NCI-H748 treated with DMSO at 0.1 percent for 48 hours (cell line): Measurements from ENCODE around the gene DIAPH2.

ENCODE experiments used
- DNase-seq: peaks from one replicate; lab custom pipeline; 2025; lab: John Stamatoyannopoulos, UW

Gene DIAPH2

GRCh38 chrX:97587171-97587570 is 902.5 kb downstream of the DIAPH2 start:
- DNase-seq = no peak

GRCh38 chrX:97594646-97595224 is 910.1 kb downstream of the DIAPH2 start:
- DNase-seq = no peak

DNA sequence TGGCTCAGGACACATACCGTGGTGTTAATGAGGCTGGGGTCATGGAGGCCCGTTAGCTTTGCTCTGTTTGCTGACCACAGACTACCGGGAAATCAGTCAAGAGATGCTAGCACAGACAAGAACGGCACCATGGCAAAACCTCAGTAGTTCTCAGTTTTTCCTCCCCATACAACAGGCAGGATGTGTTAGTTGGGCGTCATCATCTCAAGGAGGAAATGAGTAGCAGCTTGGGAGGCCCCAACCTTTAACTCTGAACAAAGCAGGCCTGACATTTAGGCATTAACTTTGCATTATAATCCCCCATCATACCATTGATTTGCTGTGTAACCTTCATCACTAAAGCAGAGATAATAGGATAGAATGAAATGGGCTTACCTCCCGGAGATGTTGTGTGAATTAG is 913.3 kb downstream of the DIAPH2 start:
- no peak for DNase-seq

DNA sequence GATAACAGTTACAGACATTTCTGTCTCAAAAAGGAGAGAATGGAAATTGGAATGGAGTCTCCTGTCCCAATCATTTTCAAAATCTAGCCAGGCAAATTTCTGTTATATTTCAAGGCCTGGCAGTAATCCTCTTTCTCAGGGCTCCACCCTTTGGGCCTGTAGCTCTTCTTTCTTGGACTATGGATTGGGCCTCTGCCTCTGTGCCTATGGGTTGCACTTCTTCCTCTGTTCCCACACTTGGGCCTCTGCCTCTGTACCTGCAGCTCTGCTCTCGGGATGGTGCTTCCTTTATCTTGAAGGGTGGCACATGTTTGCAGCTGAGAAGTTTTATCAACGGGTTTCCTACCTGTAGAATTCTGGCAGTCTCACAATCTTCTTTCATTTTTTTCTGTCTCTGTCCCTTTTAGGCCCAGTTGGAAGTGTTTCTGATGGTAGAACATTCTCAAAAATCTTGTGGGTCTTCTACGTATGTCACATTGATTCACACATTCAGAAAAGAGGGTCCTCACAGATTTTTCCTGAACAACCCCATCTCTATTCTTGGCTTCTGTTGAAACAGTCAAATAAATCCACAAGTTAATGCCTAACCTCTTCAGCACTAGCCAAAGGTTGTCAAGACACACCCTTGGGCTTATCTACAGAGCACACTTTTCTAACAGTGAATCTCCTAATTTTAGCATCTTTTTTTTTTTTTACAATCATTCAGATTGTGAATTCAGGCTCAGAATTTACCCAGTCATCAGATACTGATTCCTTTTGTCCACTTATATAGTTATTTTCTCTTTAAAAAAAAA is 918.0 kb downstream of the DIAPH2 start:
- no peak for DNase-seq

GRCh38 chrX:97605271-97605670 is 920.6 kb downstream of the DIAPH2 start:
- DNase-seq = no peak

DNA sequence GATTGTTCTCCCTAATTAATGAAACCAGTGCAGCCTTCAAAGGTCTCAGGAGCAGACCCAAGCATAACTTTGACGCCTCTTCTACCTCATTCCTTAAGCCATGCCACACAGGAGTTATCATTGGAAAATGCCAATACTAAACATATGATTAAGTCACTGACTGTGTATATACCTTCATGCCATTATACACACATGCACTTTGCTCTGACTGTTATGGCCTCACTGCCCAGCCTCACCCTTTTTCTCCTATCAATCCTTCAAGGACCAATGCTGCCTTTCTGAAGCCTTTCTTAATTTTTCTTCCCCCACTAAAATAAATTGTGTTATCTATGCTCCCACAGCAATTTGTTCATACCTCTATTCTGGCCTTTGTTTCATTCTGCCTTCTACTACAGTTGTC is 924.7 kb downstream of the DIAPH2 start:
- no peak for DNase-seq

GRCh38 chrX:97609938-97610337 is 925.3 kb downstream of the DIAPH2 start:
- DNase-seq = no peak

DNA sequence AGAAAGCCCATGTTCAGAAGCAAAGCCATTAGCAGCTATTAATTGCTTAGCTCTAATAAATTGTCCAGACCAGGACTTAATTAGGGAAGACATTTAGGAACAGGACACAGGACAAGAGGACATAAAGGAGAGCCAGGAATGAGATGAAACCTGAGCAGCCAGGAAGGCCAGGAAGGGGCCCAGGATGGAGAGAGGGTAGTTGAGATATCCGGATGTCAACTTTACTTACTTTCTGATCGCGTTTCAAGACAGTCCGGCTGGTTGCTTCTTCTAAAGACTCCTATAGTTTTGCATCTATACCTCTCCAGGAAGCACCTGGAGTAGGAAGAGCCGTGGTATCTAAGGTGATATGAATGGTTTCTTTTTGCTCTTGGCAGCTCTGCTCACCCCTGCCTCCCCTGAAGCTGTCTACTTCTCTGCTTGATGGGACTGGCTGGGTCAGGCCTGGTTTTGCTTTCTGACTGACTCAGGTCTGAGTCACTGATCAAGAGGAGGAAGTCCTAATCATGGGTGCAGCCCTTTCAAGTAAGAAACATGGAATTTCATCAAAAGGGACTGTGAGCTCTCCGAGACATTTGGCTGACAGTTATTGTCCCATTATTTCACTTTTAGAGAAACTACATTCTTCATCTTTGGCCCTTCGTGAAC is 932.4 kb downstream of the DIAPH2 start:
- no peak for DNase-seq

GRCh38 chrX:97619499-97619898 is 934.9 kb downstream of the DIAPH2 start:
- DNase-seq = no peak

DNA sequence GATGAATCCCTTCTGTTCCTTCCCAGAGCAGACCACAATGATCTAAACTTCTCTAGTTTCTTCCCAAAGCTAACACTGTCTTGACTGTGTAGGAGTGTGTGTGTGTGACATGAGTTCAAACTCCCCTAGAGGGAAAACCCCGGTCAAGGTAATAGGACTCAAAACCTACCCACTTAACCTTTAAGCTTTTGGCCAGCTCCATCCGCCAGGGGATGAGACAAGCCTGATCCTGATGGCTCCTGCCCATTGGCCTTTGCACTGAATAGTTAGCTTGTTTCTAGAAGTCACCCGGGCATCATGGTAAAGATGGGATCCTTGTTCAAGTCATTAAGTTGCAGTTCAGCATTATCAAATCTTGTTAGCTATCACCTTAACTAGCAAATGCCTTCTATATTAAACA is 937.5 kb downstream of the DIAPH2 start:
- DNase-seq = no peak

DNA sequence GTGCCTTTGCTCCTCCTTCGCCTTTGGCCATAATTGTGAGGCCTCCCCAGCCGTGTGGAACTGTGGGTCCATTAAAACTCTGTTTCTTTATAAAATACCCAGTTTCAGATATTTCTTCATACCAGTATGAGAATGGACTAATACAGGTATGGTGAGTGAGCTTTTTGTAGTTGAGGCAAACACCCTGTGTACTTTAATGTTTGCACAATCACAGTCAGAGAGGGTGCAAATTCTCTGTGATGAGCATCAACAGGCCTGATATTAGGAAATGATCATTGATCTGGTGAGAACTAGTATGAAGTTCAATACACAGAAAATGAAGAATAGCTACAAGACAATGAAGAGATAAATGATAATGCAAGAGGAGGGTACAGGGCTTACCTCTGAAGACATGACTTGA is 943.7 kb downstream of the DIAPH2 start:
- DNase-seq = no peak

DNA sequence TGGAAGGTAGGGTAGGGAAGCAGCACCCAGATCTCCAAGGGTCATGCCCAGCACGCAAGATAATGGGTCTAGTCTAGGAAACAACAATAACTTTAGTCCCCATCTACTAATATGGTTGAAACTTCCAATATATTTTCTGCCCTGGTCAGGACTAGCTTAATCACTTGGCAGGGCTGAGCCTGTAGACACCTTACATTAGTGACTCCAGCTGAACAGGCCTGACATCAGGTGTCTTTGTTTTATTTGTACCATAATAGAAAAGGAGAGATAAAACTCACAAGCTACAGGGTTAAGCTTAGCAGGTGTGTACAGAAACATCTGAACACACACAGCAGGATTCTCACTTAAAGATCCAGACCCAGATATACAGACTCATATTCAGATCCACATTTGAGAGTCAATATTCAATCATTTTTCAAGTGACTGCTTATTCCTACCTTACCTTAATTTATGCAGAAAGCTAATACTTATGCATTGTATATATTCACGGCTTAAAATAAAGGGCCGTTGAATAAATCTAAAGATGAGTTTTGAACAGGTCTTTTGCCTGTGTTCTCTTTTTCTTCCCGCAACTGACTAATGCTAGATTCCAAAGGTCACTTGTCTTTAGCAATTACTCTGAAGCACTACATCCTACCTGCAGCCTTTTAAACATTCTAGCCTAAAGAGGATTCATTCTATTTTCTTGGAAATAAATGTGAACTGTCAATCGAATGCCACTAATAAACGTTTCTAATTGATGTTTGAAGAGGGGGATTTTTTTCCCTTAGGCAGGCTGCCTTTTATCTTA is 944.4 kb downstream of the DIAPH2 start:
- DNase-seq = peak; percentile 15

DNA sequence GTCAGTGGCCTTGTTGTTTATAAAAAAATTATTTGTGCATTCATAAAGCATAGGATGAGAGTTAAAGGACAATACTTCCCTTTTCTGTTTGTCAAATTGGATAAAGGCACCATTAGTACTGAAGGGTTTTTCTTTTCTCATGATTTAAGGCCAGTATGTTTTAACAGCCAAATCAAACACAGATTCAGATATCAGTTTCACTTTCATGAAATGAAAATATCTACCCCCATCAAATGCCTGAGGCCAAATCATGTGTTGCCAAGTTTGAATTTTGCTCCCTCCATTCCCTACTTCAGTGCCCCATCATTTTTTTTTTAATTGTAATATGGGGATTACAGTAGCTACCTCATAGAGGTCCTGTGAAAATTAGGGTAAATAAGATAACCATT is 944.9 kb downstream of the DIAPH2 start:
- DNase-seq = no peak

DNA sequence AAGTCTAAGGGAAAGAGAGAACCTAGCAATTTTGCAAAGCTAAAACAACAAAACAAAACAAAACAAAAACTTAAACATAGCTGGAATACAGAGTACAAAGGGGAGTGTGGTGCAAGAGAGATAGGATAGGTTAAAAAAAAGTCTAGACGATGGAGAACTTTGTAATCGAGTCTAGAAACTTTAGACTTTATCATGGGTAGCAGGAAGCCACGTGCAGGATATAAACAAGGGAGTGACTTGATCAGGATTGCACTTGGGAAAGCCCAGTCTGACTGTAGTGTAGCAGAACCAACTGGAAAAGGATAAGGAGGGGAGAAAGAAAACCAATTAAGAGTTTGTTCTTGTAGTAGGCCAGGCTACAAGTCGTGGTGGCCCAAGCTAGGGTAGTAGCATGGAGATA is 949.2 kb downstream of the DIAPH2 start:
- no peak for DNase-seq

DNA sequence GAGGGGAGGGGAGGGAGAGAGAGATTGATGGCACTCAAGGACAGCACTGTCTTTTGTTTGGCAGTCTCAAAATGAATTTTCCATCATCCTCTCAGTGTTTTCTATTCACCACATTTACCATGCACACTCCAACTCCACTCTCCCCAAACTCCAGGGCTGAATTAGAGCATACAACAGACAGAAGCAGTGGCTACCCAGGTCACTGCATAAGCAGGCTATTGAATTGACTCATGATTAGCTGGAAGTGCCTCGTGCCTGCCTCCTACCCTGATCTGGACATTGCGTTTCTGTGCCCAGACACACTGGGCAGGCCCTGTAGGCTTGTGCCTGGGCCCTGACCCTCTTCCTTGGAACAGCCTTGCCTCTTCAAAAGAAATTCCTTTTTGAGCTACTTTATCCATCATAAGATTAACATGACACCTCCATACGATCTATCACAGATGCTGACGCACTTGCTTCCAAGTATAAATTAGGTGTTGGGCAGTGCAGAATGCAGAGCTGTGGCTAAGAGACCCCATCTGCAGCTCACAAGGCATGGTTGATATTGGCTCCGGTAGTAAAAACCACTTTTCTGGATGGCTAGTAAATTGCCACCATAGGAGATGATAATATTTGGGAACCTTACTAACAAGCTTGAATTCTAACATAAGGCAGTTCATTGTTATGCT is 952.0 kb downstream of the DIAPH2 start:
- DNase-seq = no peak

- no peak for DNase-seq
Observed at GRCh38 chrX:97637289-97637688, 952.6 kb downstream of the DIAPH2 start.

DNA sequence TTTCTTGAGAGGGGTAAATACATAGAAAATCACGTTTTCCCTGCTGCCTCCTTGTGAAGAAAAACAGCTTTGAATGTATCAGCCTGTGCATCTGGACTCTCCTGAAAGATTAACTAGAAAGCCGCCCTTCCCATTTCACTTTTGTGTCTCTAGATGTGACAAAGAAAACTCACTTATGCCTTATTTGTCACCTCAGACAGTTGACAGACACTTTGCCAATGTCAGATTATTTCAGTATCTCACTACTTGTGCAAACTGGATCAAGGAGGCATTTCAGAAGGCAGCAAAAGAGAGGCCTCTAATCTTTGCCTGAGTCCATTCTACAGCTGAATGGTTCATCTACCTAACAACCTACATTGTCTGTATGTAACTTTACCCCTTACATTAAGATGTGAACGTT is 954.0 kb downstream of the DIAPH2 start:
- DNase-seq = no peak

GRCh38 chrX:97639526-97639925 is 954.9 kb downstream of the DIAPH2 start:
- peak; percentile 24 for DNase-seq
